ENCODE measurements around the gene LIPJ.

DNA sequence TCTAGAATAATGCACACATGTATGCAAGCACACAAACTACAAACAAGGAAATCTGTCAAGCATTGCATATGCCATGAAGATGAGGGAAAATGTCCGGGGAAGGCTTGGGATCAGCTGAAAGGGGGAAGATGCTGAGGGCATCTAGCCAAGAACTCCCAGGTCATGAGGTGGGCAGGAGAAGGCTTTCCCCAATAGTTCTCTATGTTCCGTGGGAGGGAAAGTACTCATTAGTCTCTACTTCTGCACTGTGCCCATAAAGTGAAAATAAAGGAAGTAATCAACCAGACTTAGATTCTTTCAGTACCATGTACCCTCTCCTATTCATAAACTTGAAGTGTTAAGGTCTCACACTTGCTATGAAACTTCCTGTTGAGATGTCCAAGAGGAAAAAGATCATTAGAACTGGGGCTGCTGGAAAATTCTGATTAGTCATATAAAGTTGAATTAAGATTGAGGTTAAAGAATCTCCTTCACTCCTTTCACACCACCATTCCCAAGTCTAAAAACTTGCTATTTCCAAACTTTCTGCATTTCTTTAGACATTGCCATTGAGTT is 60.6 kb downstream of the LIPJ start:
- TF ChIP-seq POLR2A (IDR thresholded peaks at IDR 0.05; ENCODE audit: low read depth, low read length) (no peak), TAF1 (IDR thresholded peaks at IDR 0.05; ENCODE audit: borderline replicate concordance, low read depth, low read length) (no peak), POLR2AphosphoS5 (IDR thresholded peaks at IDR 0.05; ENCODE audit: low read depth, low read length) (no peak)
